ENCODE data around the gene CREB3L2. TPM values are rescaled to one million over a fixed set of nuclear protein-coding genes. Genes with fewer than 3 reads are reported as not detected.

The CREB3L2 gene
- total and polyA plus RNA-seq, 2 of the 13 experiments (the other 11 are each of a cell fraction or from before 2014, with no cell fraction given): 22.1 to 41.1 TPM

DNA sequence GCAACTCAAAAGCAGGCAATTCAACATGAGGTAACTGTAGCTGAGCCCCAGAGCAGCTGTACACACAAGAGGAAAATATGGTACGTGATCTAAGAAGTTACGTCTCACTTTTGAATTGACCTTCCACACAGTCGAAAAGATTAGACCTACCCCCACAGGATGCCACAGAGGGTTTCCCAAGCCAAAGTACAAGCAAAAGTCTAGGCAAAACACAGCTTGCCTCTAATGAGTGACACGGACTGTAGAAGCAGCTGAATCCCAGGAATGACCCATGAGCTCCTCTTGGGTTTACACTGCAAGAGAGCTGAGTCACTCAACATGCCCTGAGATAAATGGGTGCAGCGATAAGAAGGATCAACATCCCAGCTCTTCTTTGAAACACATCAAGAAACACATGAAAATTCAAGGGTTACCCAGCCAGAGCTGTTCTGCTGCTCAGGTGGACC lies 9.8 kb downstream of the CREB3L2 start (continued):
- TF ChIP-seq HCFC1 (IDR thresholded peaks at IDR 0.05; ENCODE audit: low read depth, low read length): no peak
- TF ChIP-seq, protein P1, sequence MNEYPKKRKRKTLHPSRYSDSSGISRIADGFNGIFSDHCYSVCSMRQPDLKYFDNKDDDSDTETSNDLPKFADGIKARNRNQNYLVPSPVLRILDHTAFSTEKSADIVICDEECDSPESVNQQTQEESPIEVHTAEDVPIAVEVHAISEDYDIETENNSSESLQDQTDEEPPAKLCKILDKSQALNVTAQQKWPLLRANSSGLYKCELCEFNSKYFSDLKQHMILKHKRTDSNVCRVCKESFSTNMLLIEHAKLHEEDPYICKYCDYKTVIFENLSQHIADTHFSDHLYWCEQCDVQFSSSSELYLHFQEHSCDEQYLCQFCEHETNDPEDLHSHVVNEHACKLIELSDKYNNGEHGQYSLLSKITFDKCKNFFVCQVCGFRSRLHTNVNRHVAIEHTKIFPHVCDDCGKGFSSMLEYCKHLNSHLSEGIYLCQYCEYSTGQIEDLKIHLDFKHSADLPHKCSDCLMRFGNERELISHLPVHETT (CRISPR knock-in tag; conservative IDR thresholded peaks at IDR 0.05): no peak
- TF ChIP-seq ZSCAN30 (CRISPR knock-in tag; IDR thresholded peaks at IDR 0.05): no peak
- no peak for TF ChIP-seq ZNF430 (CRISPR knock-in tag; IDR thresholded peaks at IDR 0.05)
- TF ChIP-seq, protein P2, sequence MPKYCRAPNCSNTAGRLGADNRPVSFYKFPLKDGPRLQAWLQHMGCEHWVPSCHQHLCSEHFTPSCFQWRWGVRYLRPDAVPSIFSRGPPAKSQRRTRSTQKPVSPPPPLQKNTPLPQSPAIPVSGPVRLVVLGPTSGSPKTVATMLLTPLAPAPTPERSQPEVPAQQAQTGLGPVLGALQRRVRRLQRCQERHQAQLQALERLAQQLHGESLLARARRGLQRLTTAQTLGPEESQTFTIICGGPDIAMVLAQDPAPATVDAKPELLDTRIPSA (CRISPR knock-in tag; IDR thresholded peaks at IDR 0.05; ENCODE audit: borderline replicate concordance): no peak
- TF ChIP-seq ZNF343 (CRISPR knock-in tag; IDR thresholded peaks at IDR 0.05): no peak
- TF ChIP-seq ADNP (CRISPR knock-in tag; IDR thresholded peaks at IDR 0.05): 0 out of 2 replicates have a peak, but pooled peaks have one; percentile 76
- 0 out of 2 replicates have a peak, but pooled peaks have one; percentile 10 for TF ChIP-seq RAD21 (CRISPR knock-in tag; IDR thresholded peaks at IDR 0.05)
- TF ChIP-seq ZHX1 (CRISPR knock-in tag; IDR thresholded peaks at IDR 0.05; ENCODE audit: low read depth): peak; percentile 69; the same call in 1 of the 2 replicates
- TF ChIP-seq KAT2B (IDR thresholded peaks at IDR 0.05; ENCODE audit: borderline replicate concordance, low read depth, low read length): no peak
- peak; percentile 61 for TF ChIP-seq KDM1A (CRISPR knock-in tag; IDR thresholded peaks at IDR 0.05)
- no peak; the same call in 1 of the 2 replicates for TF ChIP-seq SMYD3 (CRISPR knock-in tag; IDR thresholded peaks at IDR 0.05)
- no peak for TF ChIP-seq ZNF878 (CRISPR knock-in tag; IDR thresholded peaks at IDR 0.05)
- TF ChIP-seq ZNF317 (CRISPR knock-in tag; IDR thresholded peaks at IDR 0.05): peak; percentile 75; the same call in 1 of the 2 replicates
- no peak for TF ChIP-seq ZNF382 (CRISPR knock-in tag; IDR thresholded peaks at IDR 0.05; ENCODE audit: borderline replicate concordance)
- TF ChIP-seq BRCA1 (CRISPR knock-in tag; IDR thresholded peaks at IDR 0.05): no peak
- TF ChIP-seq ZNF644 (CRISPR knock-in tag; IDR thresholded peaks at IDR 0.05; ENCODE audit: low read depth): peak; percentile 87
- TF ChIP-seq MED8 (CRISPR knock-in tag; IDR thresholded peaks at IDR 0.05; ENCODE audit: insufficient replicate concordance): peak; percentile 84
- peak; percentile 83; the same call in 1 of the 2 replicates for TF ChIP-seq ZBED4 (CRISPR knock-in tag; IDR thresholded peaks at IDR 0.05; ENCODE audit: borderline replicate concordance)
- no peak for TF ChIP-seq ZNF891 (CRISPR knock-in tag; IDR thresholded peaks at IDR 0.05)
- TF ChIP-seq NFKBIZ (CRISPR knock-in tag; IDR thresholded peaks at IDR 0.05): no peak
